ENCODE measurements around the gene PHYHIPL.
A peak's percentile ranks its signal among the peaks of the same experiment; 100 is the strongest.

Gene PHYHIPL

GRCh38 chr10:59176241-59177030 is at the start of gene PHYHIPL:
Gene PHYHIPL, plus strand, starts transcription at chr10:59176643. Its CDS starts 211 bp downstream, at chr10:59176854.
- no peak for DNase-seq (ENCODE audit: low read depth)

DNA sequence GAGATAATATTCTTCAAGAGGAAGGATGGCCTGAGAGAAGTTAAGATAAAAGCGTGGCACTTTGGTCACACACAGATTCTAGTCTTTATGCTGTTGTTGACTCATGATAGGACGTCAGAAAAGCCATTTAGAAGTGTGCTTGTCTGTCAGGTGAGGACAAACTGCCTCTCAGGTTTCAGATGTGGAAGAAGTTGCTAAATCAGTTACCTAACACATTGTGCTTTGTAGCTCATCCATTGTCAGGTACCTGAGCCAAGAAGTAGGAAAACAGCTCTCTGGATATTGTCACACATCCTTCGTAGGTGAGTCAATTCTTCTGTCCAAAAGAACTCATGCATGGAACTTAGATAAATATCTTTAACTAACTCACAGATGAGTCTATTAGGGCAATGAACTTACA is 49.5 kb upstream of the PHYHIPL start:
- DNase-seq (ENCODE audit: low read depth): no peak

GRCh38 chr10:59127991-59128390 is 48.5 kb upstream of the PHYHIPL start:
- no peak for DNase-seq (ENCODE audit: low read depth)

- DNase-seq (ENCODE audit: low read depth): no peak
Measured at GRCh38 chr10:59129867-59130266, 46.6 kb upstream of the PHYHIPL start.

- no peak for DNase-seq (ENCODE audit: low read depth)
Measured at GRCh38 chr10:59131666-59132065, 44.8 kb upstream of the PHYHIPL start.

GRCh38 chr10:59133841-59134593 is 42.4 kb upstream of the PHYHIPL start:
- DNase-seq (ENCODE audit: low read depth): no peak

- DNase-seq (ENCODE audit: low read depth): no peak
Measured at GRCh38 chr10:59134785-59135184, 41.7 kb upstream of the PHYHIPL start.

DNA sequence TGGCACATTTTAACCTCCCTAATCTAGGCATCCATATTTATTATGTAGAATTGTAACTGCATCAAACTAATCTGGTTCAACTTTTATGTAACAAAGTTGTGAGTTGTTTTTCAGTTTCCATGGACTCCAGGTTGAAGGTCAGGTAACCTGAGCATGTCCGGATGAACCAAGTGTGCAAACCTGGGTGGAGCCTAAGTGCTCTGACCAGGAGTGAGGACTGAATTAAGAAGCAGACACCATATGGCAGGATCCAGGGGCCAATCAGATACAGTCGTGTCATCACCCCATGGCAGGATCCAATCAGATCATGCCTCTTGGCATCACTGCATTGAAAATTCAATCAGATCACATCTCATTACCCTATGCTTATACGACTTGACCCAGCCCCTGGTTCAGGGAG is 41.2 kb upstream of the PHYHIPL start:
- no peak for DNase-seq (ENCODE audit: low read depth)

GRCh38 chr10:59138052-59138451 is 38.4 kb upstream of the PHYHIPL start:
- no peak for DNase-seq (ENCODE audit: low read depth)

GRCh38 chr10:59143544-59143943 is 32.9 kb upstream of the PHYHIPL start:
- DNase-seq (ENCODE audit: low read depth): no peak

GRCh38 chr10:59148701-59149100 is 27.7 kb upstream of the PHYHIPL start:
- no peak for DNase-seq (ENCODE audit: low read depth)

DNA sequence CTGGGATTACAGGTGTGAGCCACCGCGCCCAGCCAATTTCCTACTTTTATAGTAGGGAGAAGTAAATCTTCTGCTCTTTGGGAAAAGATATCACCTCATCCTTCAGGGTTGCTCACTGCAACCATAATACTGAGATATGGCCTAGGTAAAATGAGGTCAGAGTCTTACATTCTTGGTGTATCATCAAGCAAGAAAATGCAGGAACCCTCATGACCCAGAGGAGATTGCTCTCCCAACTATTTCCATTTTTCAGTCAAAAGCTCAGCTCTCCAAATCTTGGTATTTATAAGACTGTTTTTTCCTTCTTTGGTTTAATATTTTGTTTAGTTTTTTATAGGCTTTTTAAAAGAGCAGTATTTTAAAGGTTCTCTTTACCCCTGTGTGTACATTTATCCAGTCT is 20.9 kb upstream of the PHYHIPL start:
- DNase-seq (ENCODE audit: low read depth): no peak

DNA sequence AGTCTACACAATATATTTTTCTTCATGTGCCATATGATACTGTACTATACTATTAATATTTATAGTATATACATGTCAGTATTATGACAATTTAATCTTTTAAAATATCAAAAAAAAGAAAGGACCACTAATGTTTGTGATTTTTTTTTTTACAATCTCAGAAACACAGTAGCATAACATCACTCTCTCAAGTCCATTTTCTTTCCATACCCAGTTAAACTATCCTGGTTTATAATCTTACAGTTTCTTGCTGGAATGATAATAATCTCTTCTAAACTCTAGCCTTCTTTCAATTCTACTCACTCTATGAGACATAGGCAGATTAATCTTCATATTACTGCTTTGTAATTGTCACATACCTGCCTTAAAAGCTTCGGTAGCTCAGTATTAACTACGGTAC is 8.9 kb upstream of the PHYHIPL start:
- no peak for DNase-seq (ENCODE audit: low read depth)

GRCh38 chr10:59172567-59172966 is 3.9 kb upstream of the PHYHIPL start:
- DNase-seq (ENCODE audit: low read depth): no peak

GRCh38 chr10:59173414-59173813 is 3.0 kb upstream of the PHYHIPL start:
- no peak for DNase-seq (ENCODE audit: low read depth)

GRCh38 chr10:59175538-59176240 is 754 bp upstream of the PHYHIPL start:
- DNase-seq (ENCODE audit: low read depth): no peak

DNA sequence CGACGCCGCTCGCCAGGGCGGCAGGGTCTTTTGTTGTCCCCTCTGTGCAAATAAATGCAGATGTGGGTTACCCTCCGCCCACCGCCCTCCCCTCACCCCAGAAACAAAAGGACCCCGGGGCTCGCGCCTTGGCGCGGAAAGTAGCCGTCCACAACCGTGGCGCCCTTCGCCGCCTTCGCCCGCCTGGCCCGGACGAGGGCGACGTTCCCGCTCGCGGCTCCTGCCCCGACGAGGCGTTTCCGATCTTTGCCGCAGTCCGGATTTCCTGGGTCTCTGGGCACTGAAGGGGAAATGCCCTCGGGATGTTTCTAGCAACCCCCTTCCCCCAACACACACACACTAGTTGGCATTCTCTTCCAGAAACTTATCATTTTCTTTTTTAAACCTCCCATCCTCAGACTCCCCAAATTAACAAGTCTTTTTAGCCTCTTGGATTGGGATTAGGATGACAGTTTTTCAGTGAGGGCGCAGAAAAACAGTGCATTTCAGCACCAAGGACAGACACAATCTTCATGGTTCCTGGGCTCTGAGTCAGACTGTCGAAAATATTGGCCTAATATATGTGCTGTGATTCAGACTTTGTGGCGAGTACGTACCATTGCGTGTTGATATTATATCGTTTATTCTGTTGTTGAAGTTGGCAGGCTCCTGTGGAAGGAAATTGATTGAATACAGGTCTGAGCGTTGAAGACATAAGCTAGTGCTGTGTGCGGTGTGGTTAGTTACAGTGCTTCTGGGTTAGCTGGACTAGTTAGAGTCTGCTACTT is 771 bp downstream of the PHYHIPL start:
- DNase-seq (ENCODE audit: low read depth): peak; percentile 47

DNA sequence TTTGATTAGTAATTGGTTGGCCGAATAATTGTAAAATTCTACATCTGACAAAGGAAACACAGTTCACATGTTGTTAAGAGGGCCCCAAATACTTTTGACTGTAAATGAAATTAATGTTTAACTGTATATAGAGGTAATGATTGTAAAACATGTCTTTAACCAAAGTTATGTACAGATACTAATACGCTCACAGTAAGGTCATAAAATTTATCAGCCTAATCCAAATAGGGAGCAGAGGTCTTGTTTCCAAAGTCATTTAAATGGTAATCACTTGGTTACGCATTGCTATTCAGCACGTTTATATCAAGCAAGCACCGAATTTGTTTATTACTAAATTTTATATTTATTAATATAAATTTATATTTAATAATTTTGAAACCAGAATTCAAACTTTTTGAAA is 1.4 kb downstream of the PHYHIPL start:
- no peak for DNase-seq (ENCODE audit: low read depth)

DNA sequence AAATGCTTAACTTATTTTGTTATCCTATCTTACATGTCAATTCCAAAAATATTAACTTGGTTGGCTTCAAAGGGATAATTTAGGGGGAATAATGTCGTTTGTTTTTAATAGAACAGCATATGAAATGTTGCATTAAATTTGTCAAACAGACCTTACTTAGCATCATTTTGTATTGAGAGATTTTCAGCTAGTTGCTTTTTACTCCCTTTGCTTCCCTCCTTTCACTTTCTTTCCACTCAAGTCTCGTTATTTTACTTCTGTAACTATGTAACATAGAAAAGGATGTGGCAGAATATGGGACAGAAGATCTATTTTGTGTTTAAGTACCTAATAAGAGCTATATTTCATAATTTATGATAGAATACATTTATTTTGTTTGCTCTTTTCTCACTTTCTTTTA is 2.6 kb downstream of the PHYHIPL start:
- DNase-seq (ENCODE audit: low read depth): no peak

DNA sequence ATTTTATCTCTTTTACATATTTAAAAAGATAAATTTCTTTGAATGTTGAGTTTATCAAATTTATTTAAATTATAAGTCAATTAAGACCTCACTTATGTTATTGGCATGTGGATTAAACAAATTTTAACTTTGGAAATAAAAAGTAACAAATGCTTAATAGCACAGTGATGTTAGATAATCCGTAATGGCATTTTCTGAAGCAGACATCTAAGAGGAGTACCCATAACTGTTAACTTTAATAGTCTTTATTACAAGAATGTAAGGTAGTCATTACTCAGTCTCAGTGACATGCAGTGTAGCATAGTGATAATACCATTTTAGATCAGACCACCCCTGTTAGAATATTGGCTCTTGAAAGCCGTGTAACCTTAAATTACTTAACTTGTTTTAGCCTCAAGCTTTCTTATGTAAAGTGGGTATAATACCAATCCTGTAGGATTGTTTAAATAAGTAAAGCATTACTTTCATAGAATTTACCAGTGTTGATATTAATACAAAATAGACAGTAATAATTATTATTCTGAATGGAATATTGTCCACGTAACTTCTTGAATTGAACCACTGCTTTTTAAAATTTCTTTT is 4.3 kb downstream of the PHYHIPL start:
- DNase-seq (ENCODE audit: low read depth): no peak

- peak; percentile 34 for DNase-seq (ENCODE audit: low read depth)
Measured at GRCh38 chr10:59181668-59182067, 5.2 kb downstream of the PHYHIPL start.

- no peak for DNase-seq (ENCODE audit: low read depth)
Measured at GRCh38 chr10:59190332-59190731, 13.9 kb downstream of the PHYHIPL start.

Measured in GM04504 (cell line).